ENCODE data around the gene NSDHL. TPM values are rescaled to one million over a fixed set of nuclear protein-coding genes. Genes with fewer than 3 reads are reported as not detected.

Gene NSDHL
- total RNA-seq, 1 donor: 15.9 TPM

GRCh38 chrX:152895724-152896420 lies 65.0 kb downstream of the NSDHL start:
- TF ChIP-seq CTCF (IDR thresholded peaks at IDR 0.05; ENCODE audit: extremely low read depth, low read depth, low read length): no peak
- Histone ChIP-seq H4K20me1 (ENCODE audit: insufficient read depth, low read length) (no peaks in the 10 kb centered on the region), H3K27ac (ENCODE audit: low read depth, low read length) (no peak overlapping the region), H3K9me3 (ENCODE audit: low read depth, low read length) (no peaks in the 10 kb centered on the region), H3K79me2 (ENCODE audit: insufficient read depth, low read length) (no peaks in the 10 kb centered on the region), H3K36me3 (ENCODE audit: insufficient read depth, low read length) (no peaks in the 10 kb centered on the region), H3K4me2 (ENCODE audit: insufficient read depth, low read length) (no peak overlapping the region), H3K27me3 (ENCODE audit: insufficient read depth, low read length) (peaks cover 9% of the 10 kb centered on the region), H3K4me3 (ENCODE audit: insufficient read depth, low read length) (no peak overlapping the region), H2AFZ (ENCODE audit: low read length) (no peak overlapping the region), H3K4me1 (ENCODE audit: insufficient read depth, low read length) (peaks cover 7% of the 10 kb centered on the region)
- peak; percentile 73 for DNase-seq (ENCODE audit: insufficient read length, low spot score, missing footprints)

GRCh38 chrX:152896450-152896849 lies 65.6 kb downstream of the NSDHL start:
- Histone ChIP-seq H3K4me2 (ENCODE audit: insufficient read depth, low read length) (no peak overlapping the region), H3K27me3 (ENCODE audit: insufficient read depth, low read length) (peaks cover 9% of the 10 kb centered on the region), H4K20me1 (ENCODE audit: insufficient read depth, low read length) (no peaks in the 10 kb centered on the region), H3K27ac (ENCODE audit: low read depth, low read length) (no peak overlapping the region), H2AFZ (ENCODE audit: low read length) (no peak overlapping the region), H3K79me2 (ENCODE audit: insufficient read depth, low read length) (no peaks in the 10 kb centered on the region), H3K4me1 (ENCODE audit: insufficient read depth, low read length) (peaks cover 10% of the 10 kb centered on the region), H3K36me3 (ENCODE audit: insufficient read depth, low read length) (no peaks in the 10 kb centered on the region), H3K4me3 (ENCODE audit: insufficient read depth, low read length) (no peak overlapping the region), H3K9me3 (ENCODE audit: low read depth, low read length) (no peaks in the 10 kb centered on the region)
- peak; percentile 88 for DNase-seq (ENCODE audit: insufficient read length, low spot score, missing footprints)
- no peak for TF ChIP-seq CTCF (IDR thresholded peaks at IDR 0.05; ENCODE audit: extremely low read depth, low read depth, low read length)

- no peak within 1 kb of the TSS for H2AFZ ChIP-seq (ENCODE audit: low read length)
- H3K4me1 ChIP-seq (ENCODE audit: insufficient read depth, low read length): peaks cover 20% of the 10 kb centered on the region
- H3K27me3 ChIP-seq (ENCODE audit: insufficient read depth, low read length): peaks cover 1% of the 10 kb centered on the region
- peak within 1 kb of the TSS; percentile 39 for H3K4me2 ChIP-seq (ENCODE audit: insufficient read depth, low read length)
- TF ChIP-seq CTCF (IDR thresholded peaks at IDR 0.05; ENCODE audit: extremely low read depth, low read depth, low read length): no peak
- H3K36me3 ChIP-seq (ENCODE audit: insufficient read depth, low read length): no peaks in the 10 kb centered on the region
- no peaks in the 10 kb centered on the region for H3K79me2 ChIP-seq (ENCODE audit: insufficient read depth, low read length)
- no peaks in the 10 kb centered on the region for H4K20me1 ChIP-seq (ENCODE audit: insufficient read depth, low read length)
- peak within 1 kb of the TSS; percentile 43 for H3K4me3 ChIP-seq (ENCODE audit: insufficient read depth, low read length)
- H3K9me3 ChIP-seq (ENCODE audit: low read depth, low read length): no peaks in the 10 kb centered on the region
- peak; percentile 73 for DNase-seq (ENCODE audit: insufficient read length, low spot score, missing footprints)
- H3K27ac ChIP-seq (ENCODE audit: low read depth, low read length): no peak within 1 kb of the TSS
These were observed 66.6 kb downstream of the NSDHL start, which contains the start of gene ZNF185 for GRCh38 chrX:152897222-152898131. TSS of gene ZNF185 (plus strand) at chrX:152898067. CDS start at chrX:152914490, 16,423 bp downstream.

- no peaks in the 10 kb centered on the region for H4K20me1 ChIP-seq (ENCODE audit: insufficient read depth, low read length)
- peak overlapping the region; percentile 39 for H3K4me2 ChIP-seq (ENCODE audit: insufficient read depth, low read length)
- no peak overlapping the region for H2AFZ ChIP-seq (ENCODE audit: low read length)
- no peak for TF ChIP-seq CTCF (IDR thresholded peaks at IDR 0.05; ENCODE audit: extremely low read depth, low read depth, low read length)
- no peaks in the 10 kb centered on the region for H3K27me3 ChIP-seq (ENCODE audit: insufficient read depth, low read length)
- no peaks in the 10 kb centered on the region for H3K9me3 ChIP-seq (ENCODE audit: low read depth, low read length)
- H3K27ac ChIP-seq (ENCODE audit: low read depth, low read length): no peak overlapping the region
- H3K36me3 ChIP-seq (ENCODE audit: insufficient read depth, low read length): no peaks in the 10 kb centered on the region
- no peaks in the 10 kb centered on the region for H3K79me2 ChIP-seq (ENCODE audit: insufficient read depth, low read length)
- H3K4me3 ChIP-seq (ENCODE audit: insufficient read depth, low read length): peak overlapping the region; percentile 39
- DNase-seq (ENCODE audit: insufficient read length, low spot score, missing footprints): no peak
- peaks cover 24% of the 10 kb centered on the region for H3K4me1 ChIP-seq (ENCODE audit: insufficient read depth, low read length)
These were observed 67.6 kb downstream of the NSDHL start for GRCh38 chrX:152898442-152898841.

Measured in osteoblast (primary cell).